PC-9 (cell line): ENCODE measurements around the gene IQSEC1. TPM values are rescaled to one million over a fixed set of nuclear protein-coding genes. Genes with fewer than 3 reads are reported as not detected.
A peak's percentile ranks its signal among the peaks of the same experiment; 100 is the strongest.

Source experiments
- BruUV-seq: library from RNA; stranded (reverse); fragments of 400-500 nt; replicated peaks from 2 replicates; lab custom pipeline; 2021; lab: Mats Ljungman, UMichigan
- CTCF ChIA-PET: fragments of 300-600 bp; sonication (Branson Sonifier 250); formaldehyde crosslinking; loops from one replicate; lab custom pipeline; 2022; ENCODE audit warnings: antibody characterized with exemption; lab: Charles Lee
- POLR2A ChIA-PET: fragments of 300-600 bp; sonication (Branson Sonifier 250); formaldehyde crosslinking; loops from one replicate; lab custom pipeline; 2022; ENCODE audit warnings: antibody characterized with exemption; ENCODE audit not compliant: unreplicated experiment; lab: Charles Lee
- DNase-seq, 2 experiments: peaks; one replicate each; pipeline versions ENCODE4 v3.0.0 to v3.0.0-alpha.2; 2015 to 2022; ENCODE audit warnings: mixed read lengths in 1 of 2
- H2AFZ ChIP-seq: fragments of 200-600 bp; sonication (generic); 2 replicates; pipeline ENCODE4 v1.8.1; 2017; ENCODE audit warnings: antibody characterized with exemption
- H3F3A ChIP-seq: fragments of 200-600 bp; sonication (generic); 2 replicates; pipeline ENCODE4 v1.8.1; 2017; ENCODE audit warnings: antibody characterized with exemption, mild to moderate bottlenecking, low read depth; ENCODE audit not compliant: insufficient read depth
- H3K27ac ChIP-seq: fragments of 200-600 bp; sonication (generic); 2 replicates; pipeline ENCODE4 v1.6.1; 2016; ENCODE audit warnings: mixed run types
- H3K27me3 ChIP-seq: fragments of 200-600 bp; sonication (generic); 2 replicates; pipeline ENCODE4 v1.6.1; 2016; ENCODE audit warnings: low read depth, mixed run types; ENCODE audit not compliant: insufficient read depth
- H3K36me3 ChIP-seq: fragments of 200-600 bp; sonication (generic); 2 replicates; pipeline ENCODE4 v1.6.1; 2016; ENCODE audit warnings: low read depth, mixed run types
- H3K4me1 ChIP-seq: fragments of 200-600 bp; sonication (generic); replicated peaks from 2 replicates; pipeline ENCODE4 v1.6.1; 2016; ENCODE audit warnings: mixed run types; ENCODE audit not compliant: insufficient read depth
- H3K4me2 ChIP-seq: fragments of 200-600 bp; sonication (generic); 2 replicates; pipeline ENCODE4 v1.6.1; 2017; ENCODE audit warnings: mixed run types
- H3K4me3 ChIP-seq: fragments of 200-600 bp; sonication (generic); 2 replicates; pipeline ENCODE4 v1.6.1; 2016; ENCODE audit warnings: mixed run types
- H3K79me2 ChIP-seq: fragments of 200-600 bp; sonication (generic); 2 replicates; pipeline ENCODE4 v1.6.1; 2017; ENCODE audit warnings: low read depth, mixed run types
- H3K9me2 ChIP-seq: fragments of 200-600 bp; sonication (generic); 2 replicates; pipeline ENCODE4 v1.8.1; 2017; ENCODE audit warnings: mild to moderate bottlenecking; ENCODE audit not compliant: insufficient read depth
- H3K9me3 ChIP-seq: fragments of 200-600 bp; sonication (generic); 2 replicates; pipeline ENCODE4 v1.8.1; 2016; ENCODE audit warnings: low read depth; ENCODE audit not compliant: insufficient read depth
- H4K20me1 ChIP-seq: fragments of 200-600 bp; sonication (generic); 2 replicates; pipeline ENCODE4 v1.8.1; 2017; ENCODE audit not compliant: insufficient read depth
- CTCF ChIP-seq: fragments of 200-600 bp; sonication (generic); conservative IDR thresholded peaks from 2 replicates; pipeline ENCODE4 v1.6.1; 2017; ENCODE audit warnings: mixed run types, antibody characterized with exemption, mild to moderate bottlenecking, moderate library complexity
- EZH2 ChIP-seq: fragments of 200-600 bp; sonication (generic); IDR thresholded peaks from 2 replicates; pipeline ENCODE4 v1.8.0; 2017; ENCODE audit warnings: antibody characterized with exemption, low read depth
- intact Hi-C: fragments of 100-400 bp; cut with micrococcal nuclease; formaldehyde crosslinking; loops from one replicate; pipeline ENCODE4 v1.10.0; 2022; ENCODE audit not compliant: unreplicated experiment
- total RNA-seq: library from RNA; stranded (reverse); gene quantifications from 2 replicates; pipeline ENCODE4 v1.2.3, GENCODE V29; 2021

The IQSEC1 gene
- total RNA-seq, 1 experiment from 2014 or later, result 30.7 TPM

- peaks cover 64% of the 10 kb centered on the region for H3K4me1 ChIP-seq
- TF ChIP-seq CTCF, result no peak
- no peak for TF ChIP-seq EZH2
- peaks cover 25% of the 10 kb centered on the region; the same call in 1 of the 2 replicates for H3F3A ChIP-seq
- intact Hi-C loops, result no loop called here
- H3K4me3 ChIP-seq, result no peak overlapping the region
- ChIA-PET POLR2A (interaction anchor here (0.7 kb wide), 1 partner anchor 13 kb away, joined by 18 read pairs; no protein-coding TSS in a partner anchor), CTCF (interaction anchor here (0.6 to 0.7 kb wide), 3 partner anchors 9 to 402 kb away, joined by 3 to 13 read pairs (median 4); no protein-coding TSS in a partner anchor)
- BruUV-seq, result no TSS peak
- peak overlapping the region; percentile 57 for H3K4me2 ChIP-seq
- H3K79me2 ChIP-seq, result 0 out of 2 replicates have a peak, but pooled peaks cover 10% of the 10 kb centered on the region
- no peaks in the 10 kb centered on the region for H3K9me3 ChIP-seq
- no peaks in the 10 kb centered on the region for H3K27me3 ChIP-seq
- peak; percentile 42 to 74 for DNase-seq
- peak overlapping the region; percentile 52 for H3K27ac ChIP-seq
- no peaks in the 10 kb centered on the region for H3K36me3 ChIP-seq
- no peaks in the 10 kb centered on the region for H3K9me2 ChIP-seq
- H2AFZ ChIP-seq, result no peak overlapping the region
- H4K20me1 ChIP-seq, result no peaks in the 10 kb centered on the region
Measured at GRCh38 chr3:13004376-13004775, 68.9 kb downstream of the IQSEC1 start.

- no peaks in the 10 kb centered on the region for H3K9me3 ChIP-seq
- H3K79me2 ChIP-seq, result 0 out of 2 replicates have a peak, but pooled peaks cover 6% of the 10 kb centered on the region
- ChIA-PET POLR2A (no interaction called here), CTCF (no interaction called here)
- H4K20me1 ChIP-seq, result no peaks in the 10 kb centered on the region
- peaks cover 31% of the 10 kb centered on the region; the same call in 1 of the 2 replicates for H3F3A ChIP-seq
- intact Hi-C loops, result no loop called here
- H3K36me3 ChIP-seq, result no peaks in the 10 kb centered on the region
- peak overlapping the region; percentile 57 for H3K4me2 ChIP-seq
- peaks cover 65% of the 10 kb centered on the region for H3K4me1 ChIP-seq
- H3K27ac ChIP-seq, result peak overlapping the region; percentile 52
- H3K9me2 ChIP-seq, result no peaks in the 10 kb centered on the region
- TF ChIP-seq EZH2, result no peak
- no peak for TF ChIP-seq CTCF
- no TSS peak for BruUV-seq
- H3K27me3 ChIP-seq, result no peaks in the 10 kb centered on the region
- H3K4me3 ChIP-seq, result no peak overlapping the region
- DNase-seq, result no peak
- H2AFZ ChIP-seq, result no peak overlapping the region
Measured at GRCh38 chr3:13003608-13004007, 69.6 kb downstream of the IQSEC1 start.

- no peak for DNase-seq
- H3K9me2 ChIP-seq, result no peaks in the 10 kb centered on the region
- H3K9me3 ChIP-seq, result no peaks in the 10 kb centered on the region
- H3K27ac ChIP-seq, result peak overlapping the region; percentile 59
- H2AFZ ChIP-seq, result no peak overlapping the region
- peaks cover 13% of the 10 kb centered on the region for H3K79me2 ChIP-seq
- POLR2A ChIA-PET, result no interaction called here
- H3K4me1 ChIP-seq, result peaks cover 74% of the 10 kb centered on the region
- TF ChIP-seq CTCF (no peak), EZH2 (no peak)
- H3K27me3 ChIP-seq, result no peaks in the 10 kb centered on the region
- H3F3A ChIP-seq, result peaks cover 32% of the 10 kb centered on the region; the same call in 1 of the 2 replicates
- CTCF ChIA-PET, result no interaction called here
- H3K36me3 ChIP-seq, result no peaks in the 10 kb centered on the region
- peak overlapping the region; percentile 18 for H3K4me2 ChIP-seq
- H3K4me3 ChIP-seq, result no peak overlapping the region
- no peaks in the 10 kb centered on the region for H4K20me1 ChIP-seq
- no TSS peak for BruUV-seq
- intact Hi-C loops, result no loop called here
Measured at GRCh38 chr3:13002398-13003124, 70.7 kb downstream of the IQSEC1 start.
